Muscle of arm (tissue), 12 donors: ENCODE data around the gene STARD8. TPM values are rescaled to one million over a fixed set of nuclear protein-coding genes. Genes with fewer than 3 reads are reported as not detected.
"Not testable (repeated sequence)": the region's sequence is repeated elsewhere in the genome, so short reads cannot be mapped to it uniquely, and the experiment has no call there.

Experiments used
- DNase-seq: peaks from one replicate; pipeline ENCODE4 v3.0.0-alpha.2; 2013
- polyA plus RNA-seq, 12 donors: library from polyadenylated mRNA; unstranded; fragments of 120-200 nt; gene quantifications; one replicate each; pipeline ENCODE4 v1.2.1, GENCODE V29; 2013; ENCODE audit not compliant: insufficient read length in 12 of 12

Gene STARD8
- polyA plus RNA-seq, 12 donors: 7.7 to 27.7 (median 14.6) TPM; not detected in 1

GRCh38 chrX:68735266-68735665, 87.8 kb downstream of the STARD8 start:
- no peak for DNase-seq

GRCh38 chrX:68741864-68742263, 94.4 kb downstream of the STARD8 start:
- DNase-seq: not testable (repeated sequence)

GRCh38 chrX:68743754-68744153, 96.3 kb downstream of the STARD8 start:
- DNase-seq: no peak

- DNase-seq: no peak
Measured at GRCh38 chrX:68746988-68747387, 99.5 kb downstream of the STARD8 start.

GRCh38 chrX:68748030-68748429, 100.6 kb downstream of the STARD8 start:
- DNase-seq: no peak

GRCh38 chrX:68749426-68749825, 102.0 kb downstream of the STARD8 start:
- no peak for DNase-seq

- no peak for DNase-seq
Measured at GRCh38 chrX:68750316-68750715, 102.8 kb downstream of the STARD8 start.

- no peak for DNase-seq
Measured at GRCh38 chrX:68751372-68751771, 103.9 kb downstream of the STARD8 start.

GRCh38 chrX:68753218-68753617, 105.8 kb downstream of the STARD8 start:
- no peak for DNase-seq

GRCh38 chrX:68754406-68754805, 106.9 kb downstream of the STARD8 start:
- no peak for DNase-seq

GRCh38 chrX:68755616-68756125, 108.2 kb downstream of the STARD8 start:
- DNase-seq: peak; percentile 25

GRCh38 chrX:68757331-68757730, 109.9 kb downstream of the STARD8 start:
- no peak for DNase-seq

GRCh38 chrX:68757731-68758130, 110.3 kb downstream of the STARD8 start:
- no peak for DNase-seq

- DNase-seq: no peak
Measured at GRCh38 chrX:68758671-68759070, 111.2 kb downstream of the STARD8 start.

GRCh38 chrX:68761086-68761485, 113.6 kb downstream of the STARD8 start:
- DNase-seq: no peak

GRCh38 chrX:68762766-68763165, 115.3 kb downstream of the STARD8 start:
- peak; percentile 25 for DNase-seq

- DNase-seq: no peak
Measured at GRCh38 chrX:68763481-68763880, 116.0 kb downstream of the STARD8 start.

Other genes starting within 250 kb of the STARD8 start
- 10 to 100 TPM in 11 of 12 donors, not detected in 1; 14.2 to 40.8 (median 17.9) TPM for gene OPHN1, start 214.2 kb upstream of the STARD8 start, polyA plus RNA-seq
- gene YIPF6, start 148.6 kb upstream of the STARD8 start, polyA plus RNA-seq: 10 to 100 TPM in 11 of 12 donors, not detected in 1; 19.3 to 41.0 (median 33.1) TPM
- gene EFNB1, start 181.4 kb downstream of the STARD8 start, polyA plus RNA-seq: 10 to 100 TPM in 11 of 12 donors, not detected in 1; 32.5 to 69.5 (median 44.2) TPM